Kidney epithelial cell (primary cell): Measurements from ENCODE around the gene CHRNA7. TPM values are rescaled to one million over a fixed set of nuclear protein-coding genes. Genes with fewer than 3 reads are reported as not detected.

Experiments used
- DNase-seq: peaks from one replicate; pipeline ENCODE4 v3.0.0-alpha.2; 2010; ENCODE audit warnings: low read depth
- H3K27me3 ChIP-seq: 2 replicates; pipeline ENCODE4 v1.6.0; 2011; ENCODE audit warnings: low read length; ENCODE audit not compliant: control insufficient read depth, insufficient read depth
- H3K36me3 ChIP-seq: 2 replicates; pipeline ENCODE4 v1.5.1; 2011; ENCODE audit warnings: low read length; ENCODE audit not compliant: control insufficient read depth, insufficient read depth
- H3K4me3 ChIP-seq: 2 replicates; pipeline ENCODE4 v1.5.1; 2011; ENCODE audit warnings: low read depth, mild to moderate bottlenecking, control low read depth, low read length
- total RNA-seq: library from RNA; depleted of rRNA; stranded (reverse); fragments of >200 nt; gene quantifications from 2 replicates; pipeline ENCODE4 v1.2.3, GENCODE V29; 2015
- TF ChIP-seq, protein P1 (sequence below): IDR thresholded peaks from 2 replicates; pipeline ENCODE4 v1.5.1; 2011; ENCODE audit warnings: mild to moderate bottlenecking, moderate library complexity, low read length, control low read depth, inconsistent platforms; ENCODE audit not compliant: insufficient read depth, poor library complexity, severe bottlenecking

The CHRNA7 gene
- total RNA-seq, 1 donor from 2014 or later: 2.7 TPM

DNA sequence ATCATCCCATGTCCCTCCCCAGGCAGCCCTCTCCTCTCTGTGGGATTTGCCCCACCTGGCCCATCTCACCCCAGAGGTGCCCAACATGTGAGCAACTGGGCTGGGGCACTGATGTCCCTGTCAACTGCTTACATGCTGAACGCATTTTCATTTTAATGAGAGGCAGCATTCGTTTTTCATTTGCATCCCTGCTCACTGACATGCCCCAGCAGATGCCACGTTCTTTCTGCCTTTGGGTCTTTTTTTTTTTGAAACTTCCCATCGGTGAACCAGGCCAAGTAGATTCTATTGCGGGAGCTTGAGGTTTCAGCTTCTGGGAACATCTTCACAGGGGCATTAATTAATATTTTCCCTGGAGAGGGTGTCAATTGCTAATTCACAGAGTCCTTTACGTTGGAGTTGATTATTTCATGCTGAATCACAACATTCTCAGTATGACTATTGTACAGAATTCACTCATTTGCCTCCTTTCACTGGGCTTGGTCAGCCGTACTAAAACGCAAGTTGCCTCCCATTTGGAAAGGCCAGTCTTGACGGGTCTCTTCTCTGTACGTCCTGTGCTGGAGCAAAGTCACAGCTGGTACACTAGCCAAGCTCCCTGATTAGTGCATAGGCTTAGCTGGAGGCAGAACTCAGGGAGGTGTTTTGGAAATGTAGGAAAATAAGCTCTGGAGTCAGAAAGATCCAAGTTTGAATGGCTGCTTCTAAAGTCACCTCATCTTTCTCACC is 69.8 kb downstream of the CHRNA7 start:
- TF ChIP-seq, protein P1, sequence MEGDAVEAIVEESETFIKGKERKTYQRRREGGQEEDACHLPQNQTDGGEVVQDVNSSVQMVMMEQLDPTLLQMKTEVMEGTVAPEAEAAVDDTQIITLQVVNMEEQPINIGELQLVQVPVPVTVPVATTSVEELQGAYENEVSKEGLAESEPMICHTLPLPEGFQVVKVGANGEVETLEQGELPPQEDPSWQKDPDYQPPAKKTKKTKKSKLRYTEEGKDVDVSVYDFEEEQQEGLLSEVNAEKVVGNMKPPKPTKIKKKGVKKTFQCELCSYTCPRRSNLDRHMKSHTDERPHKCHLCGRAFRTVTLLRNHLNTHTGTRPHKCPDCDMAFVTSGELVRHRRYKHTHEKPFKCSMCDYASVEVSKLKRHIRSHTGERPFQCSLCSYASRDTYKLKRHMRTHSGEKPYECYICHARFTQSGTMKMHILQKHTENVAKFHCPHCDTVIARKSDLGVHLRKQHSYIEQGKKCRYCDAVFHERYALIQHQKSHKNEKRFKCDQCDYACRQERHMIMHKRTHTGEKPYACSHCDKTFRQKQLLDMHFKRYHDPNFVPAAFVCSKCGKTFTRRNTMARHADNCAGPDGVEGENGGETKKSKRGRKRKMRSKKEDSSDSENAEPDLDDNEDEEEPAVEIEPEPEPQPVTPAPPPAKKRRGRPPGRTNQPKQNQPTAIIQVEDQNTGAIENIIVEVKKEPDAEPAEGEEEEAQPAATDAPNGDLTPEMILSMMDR: no peak
- Histone ChIP-seq H3K4me3 (no peak overlapping the region), H3K36me3 (no peaks in the 10 kb centered on the region), H3K27me3 (no peaks in the 10 kb centered on the region)
- DNase-seq: no peak

DNA sequence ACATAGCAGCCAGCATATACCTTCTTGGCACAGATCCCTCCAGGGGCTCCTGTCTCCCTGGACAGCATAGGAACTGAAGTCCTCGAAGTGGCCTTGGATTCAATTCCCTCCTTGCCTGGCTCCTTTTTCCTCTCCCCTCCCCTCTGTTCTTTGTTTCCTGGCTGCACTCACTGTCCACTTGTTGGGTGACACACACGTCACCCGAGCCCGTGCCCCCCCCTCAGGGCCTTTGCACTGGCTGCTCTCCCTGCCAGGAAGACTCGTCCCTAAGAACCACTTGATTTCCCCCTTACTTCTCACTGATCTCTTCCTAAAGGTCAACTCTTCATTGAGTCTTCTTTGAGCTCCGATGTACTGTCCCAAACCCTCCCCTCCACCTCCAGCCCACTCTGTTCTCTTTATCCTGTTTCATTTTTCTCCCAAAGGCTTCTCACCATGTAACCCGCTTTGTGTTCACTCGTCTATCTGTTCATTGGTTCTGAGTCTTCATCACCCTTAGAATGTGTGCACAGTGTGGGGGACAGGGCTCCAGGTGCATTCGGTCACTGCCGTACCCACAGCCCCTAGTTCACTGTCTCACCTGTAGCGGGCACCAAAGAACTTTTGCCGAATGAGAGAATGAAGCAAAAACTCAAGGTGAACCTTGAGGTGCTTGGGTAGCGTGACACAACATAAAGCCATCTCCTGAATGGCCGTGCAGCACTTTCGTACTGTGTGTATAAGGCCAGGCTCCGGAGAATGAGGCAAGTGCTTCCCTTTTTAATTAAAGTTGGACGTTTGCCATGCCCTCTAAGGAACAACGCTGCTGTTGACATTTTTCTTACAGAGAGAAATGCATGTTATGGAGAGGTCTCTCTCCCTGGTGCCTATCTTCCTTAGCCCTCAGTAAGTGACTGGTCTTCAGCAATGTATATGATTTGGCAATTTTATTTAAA is 74.0 kb downstream of the CHRNA7 start:
- DNase-seq: no peak
- TF ChIP-seq, protein P1: no peak

DNA sequence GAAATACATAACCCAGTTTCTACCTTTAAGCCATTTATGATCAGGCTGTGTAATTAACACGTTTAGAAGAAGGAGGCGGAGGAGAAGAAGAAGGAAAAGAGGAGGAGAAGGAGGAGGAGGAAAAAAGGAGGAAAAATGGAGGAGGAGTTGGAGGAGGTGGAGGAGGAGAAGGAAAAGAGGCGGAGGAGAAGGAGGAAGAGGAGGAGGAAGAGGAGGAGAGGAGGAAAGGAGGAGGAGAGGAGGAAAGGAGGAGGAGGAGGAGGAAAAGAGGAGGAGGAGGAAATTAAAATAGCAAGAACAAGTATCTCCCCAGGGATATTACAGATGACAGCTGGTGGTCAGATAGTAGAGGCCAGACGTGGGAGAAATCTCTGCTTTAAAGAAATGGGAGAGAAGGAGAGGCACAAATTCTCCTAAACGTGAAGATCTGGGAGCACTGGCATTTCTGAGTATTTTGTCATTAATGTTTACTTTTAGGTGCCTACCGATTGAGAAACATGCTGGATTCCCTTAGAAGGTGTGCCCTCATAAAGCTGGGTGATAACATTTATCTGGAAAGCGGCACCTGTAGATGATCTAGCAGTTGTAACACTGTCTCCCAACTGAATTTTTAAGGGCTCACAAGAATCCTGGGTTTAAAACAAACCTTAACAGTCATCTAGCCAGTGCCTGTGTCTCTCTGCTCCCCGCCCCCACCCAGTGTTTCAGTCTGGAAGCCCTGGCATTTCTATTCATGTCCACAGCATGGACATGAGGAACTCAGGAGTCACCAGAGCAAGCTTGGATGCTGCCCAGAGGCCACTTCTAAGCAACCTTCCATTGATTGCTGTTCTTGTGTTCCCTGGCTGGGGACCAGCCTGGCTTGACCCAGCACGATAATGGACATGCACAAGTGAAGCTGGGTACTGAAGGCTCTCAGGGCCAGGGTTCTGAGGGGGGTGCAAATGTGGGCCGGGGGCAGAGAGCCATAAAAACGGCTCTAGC is 75.2 kb downstream of the CHRNA7 start:
- H3K27me3 ChIP-seq: no peaks in the 10 kb centered on the region
- DNase-seq: no peak
- no peak overlapping the region for H3K4me3 ChIP-seq
- H3K36me3 ChIP-seq: no peaks in the 10 kb centered on the region
- TF ChIP-seq, protein P1: no peak

More for the DNA sequence above, 74.0 kb downstream of the CHRNA7 start:
- H3K27me3 ChIP-seq: no peaks in the 10 kb centered on the region
- no peaks in the 10 kb centered on the region for H3K36me3 ChIP-seq
- no peak overlapping the region for H3K4me3 ChIP-seq

DNA sequence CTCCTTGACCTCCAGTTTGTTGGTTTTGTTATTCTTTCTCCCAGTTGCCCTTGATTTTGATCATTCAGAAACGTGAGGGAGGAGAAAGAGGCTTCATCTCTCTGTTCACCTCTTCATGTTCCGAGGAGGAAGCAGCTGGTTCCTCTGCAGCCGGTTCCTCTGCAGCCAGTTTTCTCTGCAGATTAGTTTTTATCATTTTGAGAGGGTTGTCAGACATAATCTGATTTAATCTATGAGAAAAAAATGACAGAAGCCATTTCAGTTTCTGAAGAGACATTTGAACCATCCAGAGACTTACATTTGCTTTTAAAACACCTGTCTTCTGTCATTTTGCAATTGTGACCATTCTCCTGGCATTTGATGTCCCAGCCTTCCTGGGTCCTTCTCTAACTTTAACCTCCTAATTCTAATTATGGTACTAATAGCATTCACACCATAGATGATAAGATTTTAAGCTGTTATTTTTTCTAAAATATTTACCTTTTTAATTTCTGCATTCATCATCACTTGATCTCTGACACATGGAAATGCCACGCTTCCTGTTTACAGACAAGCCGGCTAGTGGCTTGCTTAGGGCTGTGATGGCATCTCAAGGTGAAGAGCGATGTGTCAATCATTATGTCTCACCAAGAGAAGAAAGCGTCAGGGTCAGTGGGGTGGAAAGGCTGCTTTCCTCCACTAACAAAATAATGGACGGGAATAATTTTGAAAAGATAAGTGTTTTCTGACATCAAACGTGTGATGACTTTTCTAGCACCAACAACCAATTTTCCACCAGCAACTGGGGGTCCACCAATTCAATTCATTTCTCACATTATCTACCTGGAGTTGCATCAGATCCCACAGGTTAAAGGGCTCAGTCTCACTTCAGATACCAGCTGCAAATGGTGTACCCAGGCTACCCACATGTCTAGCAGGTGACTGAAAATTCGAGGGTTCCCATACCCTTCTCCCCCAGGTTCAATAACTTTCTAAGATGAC is 76.4 kb downstream of the CHRNA7 start:
- H3K4me3 ChIP-seq: no peak overlapping the region

More for the DNA sequence above, 76.4 kb downstream of the CHRNA7 start:
- no peaks in the 10 kb centered on the region for H3K27me3 ChIP-seq
- H3K36me3 ChIP-seq: no peaks in the 10 kb centered on the region
- DNase-seq: no peak
- TF ChIP-seq, protein P1: no peak
